Right renal cortex interstitium (tissue), 3 donors: Measurements from ENCODE around the gene TRIOBP. TPM values are rescaled to one million over a fixed set of nuclear protein-coding genes. Genes with fewer than 3 reads are reported as not detected.
"Not testable (repeated sequence)": the region's sequence is repeated elsewhere in the genome, so short reads cannot be mapped to it uniquely, and the experiment has no call there.

Experiments
- DNase-seq, 3 donors: peaks; one replicate each; pipeline ENCODE4 v3.0.0-alpha.2; 2013; ENCODE audit warnings: low read depth in 3 of 3, low spot score in 2 of 3
- polyA plus RNA-seq, 3 donors: library from polyadenylated mRNA; unstranded; fragments of 120-200 nt; gene quantifications; one replicate each; pipeline ENCODE4 v1.2.1, GENCODE V29; 2013; ENCODE audit not compliant: insufficient read length in 3 of 3

The TRIOBP gene
- polyA plus RNA-seq, 3 donors = 55.9 to 67.6 (median 59.4) TPM

DNA sequence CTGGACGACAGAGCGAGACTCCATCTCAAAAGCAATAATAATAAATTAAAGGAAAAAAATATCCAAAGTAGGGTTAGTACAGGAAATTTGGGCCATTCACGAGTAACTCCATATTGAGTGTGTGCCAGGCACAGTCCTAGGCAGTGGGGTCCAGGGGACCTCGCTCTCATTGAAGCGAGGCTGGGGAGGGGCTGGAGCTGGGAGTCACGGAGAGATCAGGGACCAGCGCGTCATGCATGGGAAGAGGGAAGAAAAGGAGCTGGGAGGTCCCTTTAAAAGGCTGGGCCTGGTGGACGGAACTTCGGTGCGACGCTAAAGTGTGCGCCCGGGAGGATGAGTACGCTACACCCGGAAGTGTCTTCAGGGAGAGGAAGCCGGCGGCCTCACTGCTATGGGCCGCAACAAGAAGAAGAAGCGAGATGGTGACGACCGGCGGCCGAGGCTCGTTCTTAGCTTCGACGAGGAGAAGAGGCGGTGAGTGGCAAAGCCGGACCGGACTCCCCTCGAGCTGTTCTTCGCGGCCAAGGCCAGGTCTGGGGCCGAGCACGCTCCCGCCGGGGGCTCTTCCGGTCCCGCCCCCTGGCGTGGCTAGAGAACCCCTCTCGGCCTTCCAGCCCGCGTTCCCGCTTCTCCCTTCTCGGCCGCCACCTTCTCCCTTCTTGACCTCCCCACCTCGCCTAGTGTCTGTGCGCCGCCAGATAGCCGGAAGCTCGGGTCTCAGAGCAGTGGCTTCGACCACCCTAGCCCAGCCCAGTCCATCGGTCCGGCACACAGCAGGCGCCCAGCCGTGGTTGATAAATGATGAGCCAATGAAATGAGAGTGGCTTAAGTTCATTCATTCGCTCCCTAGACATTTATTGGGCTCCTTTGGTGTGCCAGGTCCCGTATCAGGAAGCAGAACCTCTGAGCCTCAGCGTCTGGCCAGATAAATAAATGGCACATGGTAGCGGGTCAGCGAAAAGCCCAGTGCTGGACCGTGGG lies 10.6 kb upstream of the TRIOBP start, which contains the start of gene NOL12:
TSS of gene NOL12 (plus strand) at position 342 of the 981 bp plus-strand sequence. CDS start at position 392, 50 bp downstream.
- DNase-seq = peak in 2 of 3 donors; percentile 80 to 81

DNA sequence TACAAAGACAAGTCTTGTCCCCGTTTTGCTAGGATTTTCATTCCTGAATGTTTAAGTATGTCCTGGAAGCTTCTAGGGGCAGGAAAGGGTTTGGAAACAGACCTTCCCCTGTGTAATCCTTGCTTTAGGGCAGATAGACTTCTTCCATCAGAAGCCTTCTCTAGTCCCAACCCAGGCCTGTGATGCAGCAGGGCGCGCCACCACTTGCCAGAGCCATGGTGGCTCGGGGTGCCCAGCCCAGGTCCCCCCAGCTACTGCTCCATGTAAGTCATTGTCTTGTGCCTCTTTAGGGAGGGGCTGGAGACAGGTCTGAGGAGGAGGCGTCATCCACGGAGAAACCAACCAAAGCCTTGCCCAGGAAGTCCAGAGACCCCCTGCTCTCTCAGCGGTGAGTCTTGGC lies 6.4 kb upstream of the TRIOBP start:
- no peak for DNase-seq

DNA sequence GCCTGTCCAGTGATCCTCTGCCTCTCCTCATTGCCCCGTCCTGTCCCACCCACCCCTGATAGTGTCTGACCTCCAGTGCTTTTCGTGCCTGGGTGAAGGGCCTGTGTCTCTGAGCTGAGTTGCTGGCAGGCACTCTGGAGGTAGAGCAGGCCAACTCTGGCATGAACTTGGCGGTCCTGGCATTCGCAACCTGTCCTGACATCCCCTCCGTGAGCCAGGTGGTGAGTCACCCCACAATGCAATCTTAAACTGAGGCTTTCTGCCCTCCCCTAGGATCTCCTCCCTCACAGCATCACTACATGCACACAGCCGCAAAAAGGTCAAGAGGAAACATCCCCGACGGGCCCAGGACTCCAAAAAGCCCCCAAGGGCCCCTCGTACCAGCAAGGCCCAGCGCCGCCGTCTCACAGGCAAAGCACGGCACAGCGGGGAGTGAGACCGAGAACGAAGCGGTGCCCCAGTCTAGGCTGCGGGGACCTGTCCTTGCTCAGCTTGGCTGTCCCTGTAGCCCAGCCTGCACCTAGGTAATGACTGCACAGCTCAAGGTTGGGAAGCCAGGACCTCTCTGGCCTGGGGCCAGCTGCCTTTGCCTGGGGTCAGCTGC lies 5.8 kb upstream of the TRIOBP start:
- no peak for DNase-seq

DNA sequence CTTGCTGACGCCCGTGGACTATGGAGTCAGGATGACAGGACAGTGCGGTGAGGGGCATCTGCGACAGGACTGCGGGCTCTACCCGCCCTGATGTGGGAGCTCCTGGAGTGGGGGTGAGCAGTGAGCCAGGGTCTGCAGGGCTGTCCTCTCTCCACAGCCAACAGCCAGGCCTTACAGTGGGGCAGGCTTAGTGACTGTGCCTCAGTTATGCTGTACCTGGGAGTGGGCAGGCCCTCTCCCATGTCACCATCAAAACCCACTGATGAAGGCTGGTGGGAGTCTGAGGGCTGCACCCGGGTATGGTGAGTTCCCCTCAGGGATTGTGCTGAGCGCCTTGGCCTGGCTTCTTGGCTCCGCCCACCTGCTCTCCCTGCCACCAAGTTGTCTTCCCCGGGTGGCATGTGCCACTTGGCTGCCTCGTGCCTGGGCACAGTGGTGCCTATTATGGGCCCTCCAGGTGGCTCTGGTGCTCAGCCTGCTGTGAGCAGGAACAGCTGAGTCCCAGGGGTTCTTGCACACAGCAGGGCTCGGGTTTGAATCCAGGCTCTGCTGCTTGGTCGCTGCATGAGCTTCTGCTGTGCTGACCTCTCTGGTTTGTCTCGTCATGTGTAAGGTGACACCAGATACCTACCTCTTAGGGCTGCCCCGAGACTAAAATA lies 4.1 kb upstream of the TRIOBP start:
- no peak for DNase-seq

DNA sequence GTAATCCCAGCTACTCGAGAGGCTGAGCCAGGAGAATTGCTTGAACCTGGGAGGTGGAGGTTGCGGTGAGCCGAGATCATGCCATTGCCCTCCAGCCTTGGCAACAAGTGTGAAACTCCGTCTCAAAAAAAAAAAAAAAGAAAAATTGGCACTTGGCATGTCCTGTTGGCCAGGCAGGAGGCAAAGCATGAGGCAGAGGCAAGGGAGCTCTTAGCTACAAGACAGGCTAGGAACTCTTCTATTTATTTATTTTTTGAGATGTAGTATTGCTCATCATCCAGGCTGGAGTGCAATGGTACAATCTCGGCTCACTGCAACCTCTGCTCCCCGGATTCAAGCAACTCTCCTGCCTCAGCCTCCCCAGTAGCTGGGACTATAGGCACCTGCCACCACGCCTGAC lies 2.7 kb upstream of the TRIOBP start:
- DNase-seq = not testable (repeated sequence)

DNA sequence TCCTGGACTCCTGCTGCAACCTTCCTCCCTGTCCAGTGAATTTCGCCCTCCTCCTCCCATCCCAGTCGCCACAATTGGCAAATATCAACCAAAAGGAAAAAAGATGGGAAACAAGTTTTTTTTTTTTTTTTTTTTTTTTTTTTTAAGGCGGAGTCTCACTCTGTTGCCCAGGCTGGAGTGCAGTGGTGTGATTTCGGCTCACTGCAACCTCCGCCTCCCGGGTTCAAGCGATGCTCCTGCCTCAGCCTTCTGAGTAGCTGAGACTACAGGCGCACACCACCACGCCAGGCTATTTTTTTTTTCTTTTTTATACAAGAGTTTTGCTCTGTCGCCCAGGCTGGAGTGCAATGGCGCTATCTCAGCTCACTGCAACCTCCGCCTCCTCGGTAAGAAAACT lies 590 bp upstream of the TRIOBP start:
- not testable (repeated sequence) for DNase-seq

DNA sequence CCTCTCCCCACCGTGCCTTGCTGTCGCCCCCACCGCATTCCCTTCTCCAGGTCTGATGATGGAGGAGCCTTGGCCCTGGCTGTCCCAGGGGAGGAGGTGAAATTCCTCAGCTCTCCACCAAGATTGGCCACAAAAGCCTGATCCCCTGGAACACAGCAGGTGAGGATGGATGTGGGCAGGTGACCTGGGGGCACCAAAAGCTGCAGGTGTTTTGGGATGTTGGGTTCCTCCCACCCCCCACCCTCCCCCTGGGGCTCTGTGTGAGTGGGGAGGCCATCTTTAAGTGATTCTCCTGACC lies 639 bp downstream of the TRIOBP start:
- no peak for DNase-seq

DNA sequence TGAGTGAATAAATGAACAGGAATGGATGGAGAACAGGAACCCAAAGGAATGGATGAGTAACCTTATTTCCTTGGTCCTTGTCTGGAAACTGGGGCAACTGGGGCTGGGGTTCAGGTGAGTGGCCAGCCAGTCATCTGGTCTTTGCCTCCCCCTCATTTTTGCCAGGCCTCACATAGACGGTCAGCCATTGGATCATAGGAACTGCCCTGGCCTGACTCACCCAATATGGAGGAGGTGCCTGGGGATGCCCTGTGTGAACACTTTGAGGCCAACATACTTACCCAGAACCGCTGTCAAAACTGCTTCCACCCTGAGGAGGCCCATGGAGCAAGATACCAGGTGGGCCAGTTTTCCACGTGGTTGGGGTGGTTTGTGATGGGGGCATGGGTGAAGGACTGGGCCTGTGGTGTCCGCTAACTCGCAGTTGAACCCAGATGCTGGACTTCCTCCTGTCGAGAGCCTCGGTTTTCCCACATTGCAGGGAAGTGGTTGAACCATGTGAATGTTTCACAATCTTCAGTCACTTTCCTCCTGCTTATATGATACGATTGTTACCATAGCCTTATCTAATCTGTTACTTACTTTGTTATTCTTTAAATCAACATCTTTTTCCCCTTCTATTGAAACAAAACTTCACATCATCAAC lies 4.4 kb downstream of the TRIOBP start:
- no peak for DNase-seq

DNA sequence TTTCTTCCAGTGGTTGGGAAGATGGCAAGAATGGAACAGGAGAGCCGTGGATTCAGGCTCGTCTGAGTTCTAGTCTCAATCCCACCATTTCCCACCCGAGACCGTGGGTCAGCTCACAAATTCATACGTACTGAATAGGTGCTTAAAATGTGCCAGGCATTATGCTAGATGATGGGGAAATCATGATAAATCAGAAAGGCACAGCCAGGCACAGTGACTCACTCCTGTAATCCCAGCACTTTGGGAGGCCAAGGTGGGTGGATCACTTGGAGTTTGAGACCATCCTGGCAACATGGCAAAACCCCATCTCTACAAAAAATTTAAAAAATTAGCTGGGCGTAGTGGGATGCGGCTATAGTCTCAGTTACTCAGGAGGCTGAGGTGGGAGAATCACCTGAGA lies 7.1 kb downstream of the TRIOBP start:
- no peak for DNase-seq

DNA sequence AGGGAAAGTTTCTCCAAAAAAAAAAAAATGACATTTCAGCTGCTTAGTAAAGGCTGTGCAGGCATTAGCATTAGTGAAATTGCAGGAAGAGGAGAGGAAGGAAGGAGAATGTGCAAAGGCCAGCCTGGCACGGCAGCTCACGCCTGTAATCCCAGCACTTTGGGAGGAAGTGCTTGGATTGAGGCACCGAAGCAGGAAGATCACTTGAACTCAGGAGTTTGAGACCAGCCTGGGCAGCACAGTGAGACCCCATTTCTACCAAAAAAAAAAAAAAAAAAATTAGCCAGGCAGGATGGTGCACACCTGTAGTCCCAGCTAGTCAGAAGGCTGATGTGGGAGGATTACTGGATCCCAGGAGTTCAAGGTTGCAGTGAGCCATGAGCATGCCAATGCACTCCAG lies 7.8 kb downstream of the TRIOBP start:
- DNase-seq = no peak

DNA sequence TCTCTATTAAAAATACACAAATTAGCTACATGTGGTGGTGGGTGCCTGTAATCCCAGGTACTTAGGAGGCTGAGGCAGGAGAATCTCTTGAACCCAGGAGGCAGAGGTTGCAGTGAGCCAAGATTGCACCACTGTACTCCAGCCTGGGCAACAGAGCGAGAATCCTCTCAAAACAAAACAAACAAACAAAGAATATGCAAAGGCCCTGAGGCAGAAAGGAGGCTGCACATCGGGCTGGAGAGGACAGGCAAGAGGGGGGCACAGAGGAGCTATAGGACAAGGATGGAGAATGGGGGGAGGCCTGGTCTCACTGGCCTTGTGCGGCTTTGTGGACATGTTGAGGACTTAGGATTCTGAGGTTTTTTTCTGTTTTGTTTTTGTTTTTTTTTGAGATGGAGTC lies 8.4 kb downstream of the TRIOBP start:
- DNase-seq = no peak

DNA sequence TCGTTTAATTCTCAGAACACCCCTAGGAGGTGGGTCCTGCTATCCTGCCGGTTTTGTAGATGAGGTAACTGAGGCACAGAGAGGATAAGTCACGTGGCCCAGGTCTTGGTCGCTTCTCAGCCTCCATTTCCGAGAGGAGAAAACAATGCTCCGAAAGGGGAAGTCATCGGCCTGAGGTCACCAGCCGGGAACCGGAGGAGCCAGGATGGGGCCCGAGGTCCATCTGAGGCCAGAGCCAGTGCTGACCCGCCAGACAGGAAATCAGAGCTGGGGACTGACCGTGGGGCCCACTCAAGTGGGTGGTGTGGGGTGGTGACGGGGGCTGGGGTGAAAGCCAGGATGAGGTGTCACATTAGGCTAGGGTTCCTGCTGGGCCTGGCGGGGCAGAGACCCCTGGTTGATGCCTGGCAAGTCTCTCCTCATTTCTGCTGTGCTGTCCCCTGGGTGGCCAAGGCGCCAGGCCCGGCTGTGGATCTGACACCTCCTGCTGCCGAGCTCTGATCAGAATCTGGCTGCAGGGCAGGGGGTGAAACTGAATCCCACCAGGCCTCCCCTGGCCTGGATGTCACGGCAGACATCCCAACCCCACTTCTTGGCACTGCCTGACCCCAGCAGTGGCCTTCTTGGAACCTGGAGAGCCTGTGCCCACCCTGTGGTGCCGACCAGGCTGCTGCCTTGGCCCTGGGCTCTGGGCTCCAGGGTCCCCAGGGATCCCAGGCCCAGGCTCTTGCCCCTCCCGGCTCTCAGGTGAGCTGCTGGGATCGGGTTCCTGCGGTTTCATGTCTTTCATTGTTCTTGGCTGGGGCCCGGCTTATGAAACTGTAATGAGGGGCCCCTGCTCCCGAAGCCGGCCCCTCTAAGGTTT lies 12.0 kb downstream of the TRIOBP start:
- no peak for DNase-seq

DNA sequence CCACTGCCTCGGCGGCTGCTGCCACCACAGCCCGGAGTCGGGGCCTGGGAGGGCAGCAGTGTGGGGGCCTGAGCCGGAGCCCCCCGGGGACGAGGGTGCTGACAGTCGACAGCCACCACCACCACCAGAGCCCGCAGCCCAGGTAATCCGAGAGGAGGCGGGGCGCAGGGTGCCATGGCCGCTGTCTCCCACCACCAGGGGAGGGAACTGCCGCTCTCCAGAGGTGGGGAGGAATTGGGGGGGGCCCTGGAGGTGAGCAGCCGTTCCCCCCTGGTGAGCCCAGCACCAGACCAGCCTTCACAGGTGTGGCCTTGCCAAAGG lies 12.6 kb downstream of the TRIOBP start:
- no peak for DNase-seq

DNA sequence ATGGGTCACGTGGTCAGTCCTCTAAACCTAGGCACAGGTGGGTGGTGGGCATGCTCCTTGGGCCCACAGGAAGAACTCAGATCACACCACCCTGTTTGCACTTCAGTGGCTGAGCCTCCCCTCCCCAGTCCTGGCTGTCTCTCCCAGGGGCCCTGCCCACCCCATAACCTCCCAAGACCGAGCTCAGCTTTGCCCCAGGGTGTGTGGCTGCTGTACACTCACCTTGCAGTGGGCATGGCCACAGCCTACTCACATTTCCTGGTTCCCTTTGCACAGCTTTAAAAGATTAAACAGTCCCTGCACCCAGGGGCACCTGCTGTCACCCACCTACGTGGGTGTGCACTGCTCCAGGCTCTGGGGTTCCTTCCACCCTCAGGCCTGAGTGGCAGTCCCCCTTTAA lies 13.8 kb downstream of the TRIOBP start:
- DNase-seq = no peak

DNA sequence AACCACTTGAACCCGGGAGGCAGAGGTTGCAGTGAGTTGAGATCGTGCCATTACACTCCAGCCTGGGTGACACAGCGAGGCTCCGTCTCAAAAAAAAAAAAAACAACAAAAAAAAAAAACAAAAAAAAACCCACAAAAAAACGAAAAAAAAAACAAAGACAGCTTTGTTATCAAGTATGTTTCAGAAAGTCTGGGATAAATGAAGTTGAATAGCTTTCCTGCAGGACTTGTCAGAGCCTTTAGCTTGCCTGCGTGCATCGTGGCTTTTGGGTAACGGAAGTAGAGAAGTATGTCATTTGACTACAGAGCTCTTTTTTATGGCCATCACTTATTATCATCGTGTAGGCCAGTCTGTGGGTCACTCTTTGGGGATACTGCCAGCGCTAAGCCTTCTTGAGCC lies 14.6 kb downstream of the TRIOBP start:
- no peak for DNase-seq

DNA sequence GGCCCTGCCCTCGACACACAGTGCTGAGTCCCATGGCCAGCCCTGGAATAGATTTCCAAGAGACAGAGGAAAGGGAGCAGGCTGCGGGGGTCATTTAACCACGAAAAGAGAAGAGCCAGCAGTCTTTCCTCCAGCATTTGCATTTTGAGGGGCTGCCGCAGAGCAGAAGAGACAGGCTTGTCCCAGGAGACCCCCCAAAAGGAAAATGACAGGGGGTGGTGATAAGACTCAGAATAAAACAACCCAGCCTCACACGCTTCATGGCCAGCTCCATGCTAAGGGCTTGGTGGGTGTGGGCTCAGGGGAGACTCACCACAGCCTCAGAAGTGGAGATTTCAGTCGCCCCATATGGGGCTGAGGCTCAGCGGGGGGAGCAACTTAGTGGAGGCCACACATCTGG lies 16.9 kb downstream of the TRIOBP start:
- no peak for DNase-seq

DNA sequence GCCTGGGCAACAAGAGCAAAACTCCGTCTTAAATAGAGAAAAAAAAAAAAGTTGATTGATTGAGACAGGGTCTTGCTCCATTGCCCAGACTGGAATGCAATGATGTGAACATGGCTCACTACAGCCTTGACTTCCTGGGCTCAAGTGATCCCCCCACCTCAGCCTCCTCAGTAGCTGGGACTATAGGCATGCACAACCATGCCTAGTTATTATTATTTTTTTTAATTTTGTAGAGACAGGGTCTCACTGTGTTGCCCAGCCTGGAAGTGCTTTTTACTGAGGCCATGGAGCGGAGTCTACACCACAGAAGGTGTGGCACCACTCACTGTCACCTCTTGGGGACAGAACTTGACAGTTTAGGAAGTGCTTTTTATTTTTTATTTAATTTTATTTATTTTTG lies 17.8 kb downstream of the TRIOBP start:
- DNase-seq = no peak

DNA sequence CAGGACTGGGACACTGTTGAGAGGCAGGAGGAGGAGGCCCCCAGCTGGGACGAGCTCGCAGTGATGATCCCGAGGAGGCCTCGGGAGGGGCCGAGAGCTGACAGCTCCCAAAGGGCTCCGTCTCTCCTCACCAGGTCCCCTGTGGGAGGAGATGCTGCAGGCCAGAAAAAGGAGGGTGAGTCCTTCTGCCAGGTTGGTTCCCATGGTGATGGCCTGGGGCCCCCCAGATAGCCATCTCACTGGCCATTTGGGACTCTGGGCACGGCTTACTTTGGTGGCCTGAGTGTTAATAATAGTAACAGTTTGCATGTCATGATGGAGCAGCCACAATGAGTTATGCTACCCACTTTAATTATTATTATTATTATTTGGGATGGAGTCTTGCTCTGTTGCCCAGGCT lies 18.9 kb downstream of the TRIOBP start:
- no peak for DNase-seq

DNA sequence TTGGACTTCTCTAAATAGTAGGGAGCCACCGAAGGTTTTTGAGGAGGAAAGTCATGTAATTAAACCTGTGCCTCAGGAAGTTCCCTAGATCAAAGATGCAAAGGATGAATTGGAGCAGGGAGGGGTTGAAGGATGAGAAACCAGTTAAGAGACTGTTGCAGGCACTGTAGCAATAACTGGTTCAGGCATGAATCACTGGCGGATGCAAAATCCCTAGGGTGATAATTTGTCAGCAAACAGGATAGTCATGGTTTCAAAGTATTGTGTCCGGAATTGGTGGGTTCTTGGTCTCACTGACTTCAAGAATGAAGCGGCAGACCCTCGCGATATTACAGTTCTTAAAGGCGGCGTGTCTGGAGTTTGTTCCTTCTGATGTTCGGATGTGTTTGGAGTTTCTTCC lies 19.9 kb downstream of the TRIOBP start:
- no peak for DNase-seq

DNA sequence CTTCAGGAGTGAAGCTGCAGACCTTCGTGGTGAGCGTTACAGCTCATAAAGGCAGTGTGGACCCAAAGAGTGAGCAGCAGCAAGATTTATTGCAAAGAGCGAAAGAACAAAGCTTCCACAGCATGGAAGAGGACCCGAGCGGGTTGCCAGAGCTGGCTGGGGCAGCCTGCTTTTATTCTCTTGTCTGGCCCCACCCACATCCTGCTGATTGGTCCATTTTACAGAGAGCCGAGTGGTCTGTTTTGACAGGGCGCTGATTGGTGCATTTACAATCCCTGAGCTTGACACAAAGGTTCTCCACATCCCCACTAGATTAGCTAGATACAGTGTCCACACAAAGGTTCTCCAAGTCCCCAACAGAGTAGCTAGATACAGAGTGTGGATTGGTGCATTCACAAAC lies 20.4 kb downstream of the TRIOBP start:
- not testable (repeated sequence) for DNase-seq
